Activated T-helper 1 cell treated with anti-CD3 and anti-CD28 coated beads, Interleukin-2, amount 50 U/mL, for 16 hours (primary cell): ENCODE measurements around the gene WNT9B.
"Not testable (repeated sequence)": the region's sequence is repeated elsewhere in the genome, so short reads cannot be mapped to it uniquely, and the experiment has no call there.

Experiments used
- DNase-seq, 2 donors: peaks; one replicate each; pipeline ENCODE4 v3.0.0-alpha.2; 2020; ENCODE audit warnings: low read depth in 1 of 2, low spot score in 1 of 2

WNT9B gene

DNA sequence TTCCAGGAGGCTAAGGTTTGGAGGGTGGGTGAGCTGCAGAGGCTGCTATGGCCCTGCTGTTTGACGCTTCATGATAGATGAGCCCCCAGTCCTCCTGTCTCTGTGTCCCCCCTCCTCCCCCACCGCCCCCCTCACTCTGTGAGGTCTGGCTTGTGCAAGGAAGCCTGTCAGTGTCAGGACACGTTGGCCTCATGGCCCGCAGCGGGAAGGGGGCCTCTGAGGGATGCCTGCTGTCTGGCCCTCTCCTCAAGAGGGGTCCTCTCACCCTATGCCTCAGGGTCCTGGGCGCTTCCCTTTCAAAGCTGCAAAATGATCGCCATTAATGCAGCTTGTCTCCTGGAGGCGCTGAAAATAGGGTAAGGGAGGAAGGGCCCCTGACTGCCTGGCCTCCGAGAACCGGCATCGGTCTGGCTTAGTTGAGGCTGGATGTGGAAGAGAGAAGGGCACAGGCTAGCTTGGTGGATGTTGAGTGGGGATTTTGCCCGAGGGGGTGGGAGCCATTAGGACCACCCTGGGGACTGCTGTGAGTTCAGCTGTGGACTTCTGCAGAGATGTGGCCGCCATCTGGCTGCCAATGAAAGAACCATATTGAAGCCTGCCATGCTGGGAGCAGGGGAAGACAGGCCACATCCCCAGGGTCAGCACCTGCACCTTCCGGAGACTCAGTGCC is 56.8 kb downstream of the WNT9B start:
- no peak for DNase-seq

DNA sequence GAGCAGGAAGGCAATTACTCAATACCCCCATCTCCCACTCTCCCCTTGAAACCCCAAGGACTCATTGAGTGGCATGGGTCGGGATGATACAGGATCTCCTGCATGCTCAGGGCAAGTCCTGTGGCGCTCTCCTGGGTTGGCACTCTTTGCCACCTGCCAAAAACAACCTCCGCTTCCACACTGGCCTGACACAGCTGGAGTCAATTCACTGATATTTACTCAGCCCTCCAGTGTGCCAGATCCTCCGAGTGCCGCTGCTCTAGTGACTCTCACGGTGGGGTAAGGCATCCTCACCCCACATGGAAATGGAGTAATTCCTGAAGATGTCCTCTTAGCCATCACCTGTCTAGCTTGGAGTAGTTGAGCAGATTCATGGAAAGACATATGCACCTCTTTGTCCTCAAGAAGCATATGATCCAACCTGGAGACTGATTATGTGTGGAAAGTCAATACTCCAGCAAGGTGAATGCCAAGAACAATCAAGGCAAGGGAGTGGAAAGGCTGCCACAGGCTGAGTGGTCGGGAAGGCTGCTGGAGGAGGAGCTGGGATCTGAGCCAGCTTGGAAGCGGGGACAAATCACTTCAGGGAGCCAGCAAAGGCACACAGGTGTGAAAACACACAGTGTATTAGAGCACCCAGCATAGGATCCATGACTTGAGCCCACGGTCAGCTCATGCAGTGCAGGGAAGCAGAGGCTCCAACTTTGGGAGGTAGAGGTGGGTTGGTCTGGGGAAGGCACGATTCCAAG is 59.0 kb downstream of the WNT9B start:
- no peak for DNase-seq

DNA sequence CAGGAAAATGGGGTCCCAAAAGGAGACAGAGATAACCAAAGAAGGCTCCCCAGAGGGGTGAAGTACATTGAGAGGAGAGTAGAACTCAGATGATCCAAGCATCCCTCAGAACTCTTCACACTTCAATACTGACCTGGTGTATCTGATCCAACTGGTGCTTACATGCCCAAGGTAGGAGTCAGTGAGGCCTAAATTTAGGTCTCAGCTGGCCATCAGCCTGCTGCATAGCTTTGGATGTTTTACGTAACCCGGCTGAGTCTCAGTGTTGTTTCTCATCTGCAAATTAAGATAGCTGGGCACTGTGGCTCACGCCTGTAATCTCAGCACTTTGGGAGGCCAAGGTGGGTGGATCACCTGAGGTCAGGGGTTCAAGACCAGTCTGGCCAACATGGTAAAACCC is 59.9 kb downstream of the WNT9B start:
- no peak for DNase-seq

DNA sequence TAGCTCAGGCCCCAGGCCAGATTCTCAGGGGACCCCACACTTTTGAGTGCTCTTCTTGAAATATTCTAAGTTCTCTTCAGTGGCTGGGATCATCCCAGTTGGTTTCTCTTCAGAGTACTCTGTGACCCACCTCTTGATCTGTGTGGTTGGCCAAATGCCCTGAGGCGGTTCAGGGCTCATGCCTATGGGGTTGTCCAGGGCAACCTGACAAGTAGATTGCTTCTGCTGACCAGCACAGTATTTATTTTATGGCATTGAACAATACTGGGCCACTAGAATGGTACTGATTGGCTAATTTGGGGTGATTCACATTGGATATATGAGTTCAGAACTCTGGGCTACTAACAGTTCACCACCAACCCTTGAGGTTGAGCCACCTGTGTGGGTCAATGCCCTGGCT is 64.2 kb downstream of the WNT9B start:
- DNase-seq = no peak

DNA sequence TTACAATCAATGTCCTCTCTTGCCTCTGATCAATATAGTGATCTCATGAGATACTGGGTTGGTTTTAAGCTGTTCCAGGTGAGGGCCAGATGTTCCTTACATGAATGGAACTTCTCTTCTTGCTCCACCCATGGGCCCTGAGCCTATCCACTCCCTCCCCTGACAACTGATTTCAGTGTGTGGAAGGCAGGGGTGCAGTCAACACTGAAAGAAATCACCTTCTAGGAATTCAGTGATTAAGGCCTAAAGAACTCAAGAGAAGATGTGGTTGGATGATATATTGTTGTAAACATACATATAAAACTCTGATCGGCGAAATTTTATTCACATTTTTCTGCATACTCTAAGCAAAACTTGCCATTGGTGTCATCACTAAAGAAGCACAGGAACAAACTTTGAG is 64.8 kb downstream of the WNT9B start:
- DNase-seq = no peak

DNA sequence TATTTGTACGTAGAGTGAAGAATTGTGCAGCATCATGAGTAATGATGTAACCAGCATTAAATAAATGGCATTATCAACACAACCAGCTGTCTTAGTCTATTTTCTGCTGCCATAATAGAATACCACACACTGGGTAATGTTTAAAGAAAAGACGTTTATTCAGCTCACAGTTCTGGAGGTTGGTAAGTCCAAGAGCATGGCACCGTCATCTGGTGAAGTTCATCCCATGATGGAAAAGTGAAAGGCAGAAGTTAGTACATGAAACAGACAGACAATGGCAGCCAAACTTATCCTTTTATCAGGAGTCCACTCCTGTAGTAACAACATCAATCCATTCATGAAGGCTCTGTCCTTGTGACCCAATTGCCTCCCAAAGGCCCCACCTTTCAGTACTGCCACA is 65.2 kb downstream of the WNT9B start:
- DNase-seq = no peak

DNA sequence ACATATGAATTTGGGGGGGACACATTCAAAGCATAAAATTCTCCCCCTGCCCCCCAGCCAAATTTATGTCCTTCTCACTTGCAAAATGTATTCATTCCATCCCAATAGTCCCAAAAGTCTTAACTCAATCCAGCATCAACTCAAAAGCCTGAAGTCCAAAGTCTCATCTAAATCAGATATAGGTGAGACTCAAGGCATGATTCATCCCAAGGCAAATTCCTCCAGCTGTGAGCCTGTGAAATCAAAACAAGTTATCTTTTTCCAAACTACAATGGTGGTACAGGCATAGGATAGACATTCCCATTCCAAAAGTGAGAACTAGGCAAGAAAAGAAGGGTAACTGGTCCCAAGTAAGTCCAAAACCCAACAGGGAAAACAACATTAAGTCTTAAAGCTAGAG is 65.7 kb downstream of the WNT9B start:
- DNase-seq = no peak

DNA sequence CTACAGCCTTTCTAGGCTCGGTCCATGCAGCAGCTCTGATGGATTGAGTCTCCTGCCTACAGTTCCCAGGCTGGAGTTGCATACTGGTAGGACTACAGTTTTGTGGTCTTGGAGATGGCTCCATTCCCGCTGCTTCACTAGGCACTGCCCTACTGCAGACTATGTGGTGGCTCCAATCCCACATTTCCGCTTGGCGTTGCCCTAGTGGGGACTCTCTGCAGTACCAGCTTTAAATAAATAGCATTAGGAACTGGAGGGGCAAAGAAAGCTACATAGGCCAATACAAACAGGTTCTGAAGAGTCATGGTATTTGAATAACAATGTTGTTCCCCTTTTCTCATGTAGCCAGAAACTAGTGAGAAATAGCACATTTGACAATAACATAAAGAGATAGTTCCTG is 66.1 kb downstream of the WNT9B start:
- DNase-seq = no peak

DNA sequence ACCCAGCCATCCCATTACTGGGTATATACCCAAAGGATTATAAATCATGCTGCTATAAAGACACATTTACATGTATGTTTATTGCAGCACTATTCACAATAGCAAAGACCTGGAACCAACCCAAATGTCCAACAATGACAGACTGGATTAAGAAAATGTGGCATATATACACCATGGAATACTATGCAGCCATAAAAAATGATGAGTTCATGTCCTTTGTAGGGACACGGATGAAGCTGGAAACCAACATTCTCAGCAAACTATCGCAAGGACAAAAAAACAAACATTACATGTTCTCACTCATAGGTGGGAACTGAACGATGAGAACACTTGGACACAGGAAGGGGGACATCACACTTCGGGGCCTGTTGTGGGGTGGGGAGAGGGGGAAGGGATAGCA is 70.6 kb downstream of the WNT9B start:
- not testable (repeated sequence) for DNase-seq

DNA sequence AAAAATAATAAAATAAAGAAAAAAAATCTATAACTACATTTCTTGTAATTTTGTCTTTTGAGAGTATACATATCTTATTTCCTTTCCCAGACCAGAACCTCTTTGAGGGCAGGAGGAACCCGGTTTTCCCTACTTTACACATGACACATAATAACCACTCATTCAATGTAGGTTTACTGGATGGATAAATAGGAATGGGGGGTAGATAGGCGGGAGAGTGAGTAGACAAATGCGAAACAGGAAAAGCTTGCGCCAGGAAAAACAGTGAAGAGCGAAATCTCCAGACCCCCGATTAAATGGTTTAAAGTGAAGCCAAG is 71.1 kb downstream of the WNT9B start:
- no peak for DNase-seq

DNA sequence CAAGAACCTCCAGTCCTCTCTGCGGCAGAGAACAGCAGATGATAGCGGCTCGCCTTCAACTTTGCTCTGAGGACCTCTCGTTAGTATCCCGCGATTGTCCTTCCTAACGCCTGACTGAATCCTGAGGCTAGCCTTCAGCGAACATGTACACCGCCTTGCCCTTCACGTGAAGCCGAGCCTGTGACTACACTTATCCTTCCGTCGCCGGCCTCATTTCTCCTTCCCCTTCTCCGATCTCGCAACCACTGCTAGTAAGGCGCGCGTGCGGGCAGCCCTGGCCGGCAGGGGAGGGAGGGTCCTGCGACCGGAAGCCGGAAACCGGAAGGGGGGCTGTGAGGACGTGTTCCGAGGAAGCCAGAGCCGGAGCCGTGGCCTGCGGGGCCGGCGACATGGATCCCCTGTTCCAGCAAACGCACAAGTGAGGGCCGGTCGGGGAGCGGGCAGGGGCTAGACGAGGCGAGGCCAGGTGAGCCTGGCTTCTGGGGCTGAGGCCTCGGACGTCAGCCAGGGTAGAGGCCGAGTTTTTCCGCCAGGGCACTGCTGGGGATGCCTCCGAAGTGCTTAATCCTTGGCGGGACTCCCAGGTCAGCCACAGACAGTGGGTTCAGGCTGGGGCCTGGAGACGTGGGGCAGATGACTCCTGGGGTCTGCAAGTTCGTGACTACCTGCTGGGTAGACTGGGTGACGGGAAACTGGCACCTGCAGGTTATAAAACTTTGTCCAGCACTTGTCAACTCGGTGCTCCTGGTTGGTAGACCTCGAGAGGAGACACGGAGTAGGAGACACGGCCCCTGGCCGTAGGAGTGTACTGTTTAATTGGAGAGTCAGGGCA is 71.6 kb downstream of the WNT9B start, which contains the start of gene GOSR2:
TSS of gene GOSR2 (plus strand) at position 357 of the 832 bp plus-strand sequence. CDS start at position 390, 33 bp downstream.
- peak; percentile 79 to 82 for DNase-seq

DNA sequence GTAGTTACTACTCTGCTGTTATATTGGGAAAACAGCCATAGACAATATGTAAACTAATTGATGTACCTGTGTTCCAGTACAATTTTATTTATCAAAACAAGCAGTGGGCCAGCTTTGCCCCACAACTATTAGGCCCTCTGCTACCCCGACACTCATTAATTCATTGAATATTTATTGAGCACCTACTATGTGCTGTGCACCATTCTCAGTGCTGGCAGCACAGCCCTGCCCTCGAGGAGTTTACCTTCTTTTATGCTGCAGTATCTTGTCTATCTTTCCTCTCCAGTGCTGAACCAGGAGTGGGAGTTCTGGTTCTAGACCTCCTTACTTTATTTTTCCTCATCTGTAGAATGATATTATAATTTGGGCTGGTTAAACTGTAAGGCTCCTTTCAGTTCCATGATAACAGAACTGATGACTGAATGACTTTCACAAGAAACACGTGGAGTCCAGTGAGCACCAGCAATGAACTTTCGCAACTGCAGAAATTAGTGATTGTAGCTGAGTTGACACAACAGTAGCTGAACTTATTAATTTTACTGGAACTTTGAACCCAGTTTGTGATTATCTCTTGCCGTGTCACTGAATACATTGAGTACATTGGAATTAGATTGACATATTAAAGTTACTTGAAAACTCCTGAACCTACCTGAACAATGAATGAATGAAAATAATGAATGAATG is 73.9 kb downstream of the WNT9B start:
- DNase-seq = no peak

DNA sequence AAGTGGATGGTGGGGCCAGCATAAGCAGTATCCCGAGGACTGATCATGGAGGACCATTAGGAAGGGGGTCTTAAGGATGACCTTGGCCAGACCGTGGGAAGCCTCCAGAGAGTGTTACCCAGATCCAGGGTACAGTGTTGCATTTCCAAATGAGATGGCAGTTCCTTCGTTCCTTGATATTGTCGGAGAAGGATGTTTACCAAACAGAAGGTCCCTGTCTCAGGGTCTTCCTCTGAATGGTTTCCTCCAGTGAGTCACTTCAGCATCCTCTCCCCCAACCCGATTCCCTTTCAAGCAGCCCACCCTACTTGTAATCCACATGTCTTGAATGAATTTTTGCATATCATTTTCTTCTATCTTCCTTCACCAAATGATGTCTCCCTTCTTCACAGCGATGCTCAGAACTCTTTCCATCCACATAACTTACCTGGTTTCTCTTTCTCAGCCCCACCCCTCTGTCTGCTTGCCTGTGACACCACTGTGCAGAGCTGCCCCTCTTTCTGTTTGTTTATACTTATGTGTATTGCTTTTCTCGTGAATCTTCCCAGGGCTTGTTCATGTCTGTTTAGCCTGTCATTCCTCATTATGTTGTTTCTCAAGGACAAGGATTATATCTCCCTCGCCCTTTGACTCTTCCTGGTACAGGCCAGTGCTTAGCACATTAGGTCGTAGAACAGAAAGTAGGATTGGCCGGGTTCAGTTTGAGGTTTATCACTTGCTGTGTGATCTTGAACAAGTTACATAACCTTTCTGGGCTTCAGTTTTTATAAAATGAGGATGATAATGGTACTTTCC is 77.3 kb downstream of the WNT9B start:
- DNase-seq = no peak

DNA sequence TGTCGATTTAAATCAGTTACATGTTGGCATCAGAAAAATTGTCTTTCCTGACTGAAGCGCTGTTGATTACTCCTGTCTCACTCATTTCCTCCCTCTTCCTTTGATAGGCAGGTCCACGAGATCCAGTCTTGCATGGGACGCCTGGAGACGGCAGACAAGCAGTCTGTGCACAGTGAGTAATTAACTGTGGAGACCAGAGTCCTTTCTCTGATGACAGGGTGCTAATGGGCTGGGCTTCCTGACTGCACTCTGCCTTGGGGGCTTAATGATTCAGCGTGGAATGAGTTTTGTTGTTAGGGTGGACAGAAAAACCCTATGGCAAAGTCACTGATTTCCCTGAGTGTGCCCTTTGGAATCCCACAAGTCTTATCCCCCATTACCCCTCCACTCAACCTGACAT is 78.0 kb downstream of the WNT9B start:
- no peak for DNase-seq

DNA sequence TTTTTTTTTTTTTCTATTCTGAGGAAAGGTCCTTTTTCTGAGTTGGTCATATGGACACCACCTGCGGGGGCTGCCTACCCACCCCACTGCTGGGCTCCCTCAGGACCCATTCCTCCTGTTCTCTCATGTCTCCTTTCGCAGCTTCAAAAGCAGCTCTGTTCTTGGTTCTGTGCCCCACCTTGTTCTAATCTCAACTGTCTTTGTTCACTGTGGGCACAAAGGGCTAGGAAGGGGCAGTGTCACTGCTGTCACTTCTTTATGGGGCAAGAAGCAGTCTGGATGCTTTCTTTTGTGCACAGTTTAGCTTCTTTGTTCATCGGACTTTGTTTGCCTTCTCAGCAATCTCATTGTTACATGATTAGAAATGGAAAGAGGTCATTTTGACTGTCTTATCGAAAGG is 78.7 kb downstream of the WNT9B start:
- no peak for DNase-seq

DNA sequence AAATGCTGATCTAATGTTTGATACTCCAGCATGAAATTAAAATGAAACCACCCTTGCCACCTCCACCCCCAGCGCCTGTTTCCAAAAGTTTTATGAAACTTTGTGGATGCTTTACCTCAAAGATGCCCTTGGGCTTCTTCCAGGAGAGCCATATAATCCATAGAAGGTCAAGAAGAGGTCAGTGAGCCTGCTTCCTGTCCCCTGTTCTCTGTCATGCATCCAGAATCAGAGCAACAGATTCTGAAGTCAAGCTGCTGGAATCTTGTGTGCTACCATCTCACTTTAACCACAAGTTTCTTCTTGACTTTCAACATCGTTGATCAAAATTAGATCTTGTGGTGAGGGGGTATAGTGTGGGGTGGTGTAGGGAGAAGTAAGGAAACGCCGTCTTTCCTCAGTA is 80.2 kb downstream of the WNT9B start:
- no peak for DNase-seq

DNA sequence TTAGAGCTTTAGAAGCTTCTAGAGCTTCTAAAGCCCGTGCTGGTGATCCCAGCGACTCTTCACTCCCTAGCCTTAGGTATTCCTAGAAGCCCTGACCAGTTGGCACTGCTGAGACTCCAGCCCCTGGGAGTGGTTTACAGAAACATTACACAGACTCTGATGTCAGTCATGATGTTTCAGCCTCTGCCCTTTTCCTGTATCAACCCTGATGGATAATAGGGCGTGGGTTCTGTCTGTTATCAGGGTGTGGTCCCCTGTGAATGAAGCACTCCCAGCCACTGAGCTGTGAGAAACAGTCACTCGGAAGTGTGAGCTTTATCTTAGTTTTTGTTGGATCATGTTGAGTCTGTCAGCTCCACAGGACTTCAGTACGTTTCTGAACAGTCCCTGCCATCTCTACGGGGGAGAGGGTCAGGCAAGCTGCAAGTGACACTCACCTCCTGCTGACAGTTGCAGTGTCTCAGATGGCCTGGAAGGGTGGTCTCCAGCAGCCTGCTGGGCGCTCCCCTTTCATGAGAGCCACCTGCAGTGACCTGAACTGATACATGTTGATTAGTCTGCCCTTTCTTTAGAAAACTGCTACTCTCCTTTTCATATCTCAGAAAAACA is 84.4 kb downstream of the WNT9B start:
- no peak for DNase-seq
